ENCODE results near the gene MYO3B.
"Not testable (repeated sequence)": the region's sequence is repeated elsewhere in the genome, so short reads cannot be mapped to it uniquely, and the experiment has no call there.

MYO3B gene

GRCh38 chr2:170263728-170264521 lies 86.0 kb downstream of the MYO3B start:
- DNase-seq, result peak; percentile 83

- DNase-seq, result no peak
These were observed 86.5 kb downstream of the MYO3B start for GRCh38 chr2:170264522-170264860.

GRCh38 chr2:170264865-170265264 lies 86.9 kb downstream of the MYO3B start:
- no peak for DNase-seq

- DNase-seq, result no peak
These were observed 87.4 kb downstream of the MYO3B start for GRCh38 chr2:170265321-170265720.

GRCh38 chr2:170266358-170266757 lies 88.4 kb downstream of the MYO3B start:
- DNase-seq, result no peak

GRCh38 chr2:170267071-170267470 lies 89.1 kb downstream of the MYO3B start:
- no peak for DNase-seq

- DNase-seq, result no peak
These were observed 92.4 kb downstream of the MYO3B start for GRCh38 chr2:170270278-170270864.

- DNase-seq, result no peak
These were observed 93.4 kb downstream of the MYO3B start for GRCh38 chr2:170271340-170271739.

- no peak for DNase-seq
These were observed 98.1 kb downstream of the MYO3B start for GRCh38 chr2:170276056-170276455.

- DNase-seq, result no peak
These were observed 99.1 kb downstream of the MYO3B start for GRCh38 chr2:170276925-170277629.

GRCh38 chr2:170277951-170278350 lies 100.0 kb downstream of the MYO3B start:
- no peak for DNase-seq

GRCh38 chr2:170279615-170280014 lies 101.7 kb downstream of the MYO3B start:
- not testable (repeated sequence) for DNase-seq

GRCh38 chr2:170282851-170283250 lies 104.9 kb downstream of the MYO3B start:
- no peak for DNase-seq

GRCh38 chr2:170284205-170284604 lies 106.3 kb downstream of the MYO3B start:
- DNase-seq, result no peak

GRCh38 chr2:170288859-170289258 lies 110.9 kb downstream of the MYO3B start:
- DNase-seq, result no peak

- DNase-seq, result no peak
These were observed 113.5 kb downstream of the MYO3B start for GRCh38 chr2:170291474-170291873.

- DNase-seq, result no peak
These were observed 114.5 kb downstream of the MYO3B start for GRCh38 chr2:170292415-170292814.

GRCh38 chr2:170297496-170297895 lies 119.5 kb downstream of the MYO3B start:
- no peak for DNase-seq

GRCh38 chr2:170298115-170298514 lies 120.2 kb downstream of the MYO3B start:
- no peak for DNase-seq

GRCh38 chr2:170298861-170299429 lies 121.0 kb downstream of the MYO3B start:
- DNase-seq, result peak; percentile 55

GRCh38 chr2:170300993-170301392 lies 123.0 kb downstream of the MYO3B start:
- DNase-seq, result no peak

GRCh38 chr2:170301626-170302025 lies 123.7 kb downstream of the MYO3B start:
- no peak for DNase-seq

- no peak for DNase-seq
These were observed 127.8 kb downstream of the MYO3B start for GRCh38 chr2:170305711-170306110.

All from hematopoietic multipotent progenitor cell treated with erythropoietin and hydrocortisone succinate and interleukin-3 and kit ligand, for 8 days (in vitro differentiated cells).